ENCODE data around the gene DNAJC2.
"Not testable (repeated sequence)": the region's sequence is repeated elsewhere in the genome, so short reads cannot be mapped to it uniquely, and the experiment has no call there.

DNAJC2 gene

GRCh38 chr7:103264054-103264453 is 80.5 kb downstream of the DNAJC2 start:
- not testable (repeated sequence) for DNase-seq

Data from fibroblast of upper back skin (primary cell).